Kidney (tissue), 14 donors: ENCODE data around the gene ATG4D. TPM values are rescaled to one million over a fixed set of nuclear protein-coding genes. Genes with fewer than 3 reads are reported as not detected.
A peak's percentile ranks its signal among the peaks of the same experiment; 100 is the strongest.

ENCODE experiments used
- DNase-seq, 5 donors: peaks; one replicate each; pipeline ENCODE4 v3.0.0-alpha.2; 2013 to 2020
- FAIRE-seq: peaks from 2 replicates; lab custom pipeline; 2012; peaks lifted over from hg19 to GRCh38; lab: Jason Lieb, UNC
- H3K27ac ChIP-seq, 2 donors: one replicate each; pipeline ENCODE4 v1.7.0; 2013; ENCODE audit warnings: low read depth in 2 of 2, low read length in 2 of 2, inconsistent platforms in 1 of 2
- H3K27me3 ChIP-seq: one replicate; pipeline ENCODE4 v1.7.1; 2013; ENCODE audit warnings: low read length, inconsistent platforms; ENCODE audit not compliant: control insufficient read depth, insufficient read depth
- H3K36me3 ChIP-seq, 3 donors: one replicate each; pipeline versions ENCODE4 v1.7.0 to v1.7.1; 2013; ENCODE audit warnings: low read length in 3 of 3, control low read depth in 1 of 3, inconsistent platforms in 1 of 3; ENCODE audit not compliant: insufficient read depth in 3 of 3, control insufficient read depth in 2 of 3
- H3K4me1 ChIP-seq, 3 donors: one replicate each; pipeline versions ENCODE4 v1.7.0 to v1.7.1; 2013; ENCODE audit warnings: low read length in 3 of 3, inconsistent platforms in 1 of 3, low read depth in 1 of 3; ENCODE audit not compliant: control insufficient read depth in 2 of 3, insufficient read depth in 2 of 3
- H3K4me3 ChIP-seq, 3 donors: one replicate each; pipeline versions ENCODE4 v1.7.0 to v1.8.1; 2013; ENCODE audit warnings: low read length in 3 of 3, control low read depth in 1 of 3, inconsistent platforms in 1 of 3
- H3K9ac ChIP-seq, 3 donors: one replicate each; pipeline versions ENCODE4 v1.7.0 to v1.7.1; 2013; ENCODE audit warnings: low read length in 3 of 3, control low read depth in 1 of 3, inconsistent platforms in 1 of 3
- H3K9me3 ChIP-seq, 3 donors: one replicate each; pipeline versions ENCODE4 v1.7.0 to v1.7.1; 2013; ENCODE audit warnings: low read length in 3 of 3, control low read depth in 1 of 3, inconsistent platforms in 1 of 3; ENCODE audit not compliant: control insufficient read depth in 2 of 3, insufficient read depth in 1 of 3
- CTCF ChIP-seq: IDR thresholded peaks from 3 replicates; pipeline ENCODE4 v1.5.1; 2012; ENCODE audit warnings: mild to moderate bottlenecking, moderate library complexity, borderline replicate concordance; ENCODE audit not compliant: insufficient read depth; ENCODE audit errors: extremely low read depth
- intact Hi-C: fragments of 100-400 bp; cut with DNase I; formaldehyde crosslinking; loops from one replicate; pipeline ENCODE4 v1.11.1; 2022
- polyA plus RNA-seq: library from polyadenylated mRNA; stranded (reverse); fragments of 350-450 nt; fragmentation: Illumina TruSeq; extraction: RNeasy Lipid Tissue Mini Kit (QIAGEN cat#74804); gene quantifications from one replicate; pipeline ENCODE4 v1.2.3, GENCODE V29; 2014; ENCODE audit warnings: low read depth, low replicate concordance; ENCODE audit not compliant: insufficient read depth
- total RNA-seq: library from RNA; stranded (reverse); fragmentation: NEBNext Ultra II Directional; extraction: Animal tissue kit (Norgen Biotek cat#: 25700); gene quantifications from one replicate; pipeline ENCODE4 v1.2.1, GENCODE V29; 2021
- donor health status: control.
- donor health status: control.
- donor health status: control.
- donor health status: control.
- donor health status: control.
- donor health status: DM: yes; HTN: yes; CAD: no.
- donor health status: Normal renal cell carcinoma (clear cell type).

The ATG4D gene
- total and polyA plus RNA-seq, 2 donors from 2014 or later: 32.7 to 91.7 TPM

- Histone ChIP-seq H3K27me3 (peaks cover 2% of the 10 kb centered on the region), H3K4me3 (no peak overlapping the region), H3K36me3 (no peaks in the 10 kb centered on the region), H3K27ac (no peak overlapping the region), H3K9me3 (no peaks in the 10 kb centered on the region), H3K9ac (no peak overlapping the region), H3K4me1 (no peaks in the 10 kb centered on the region)
- TF ChIP-seq CTCF: no peak
- peak in 2 of 5 donors; percentile 22 to 63 for DNase-seq
- no peak for FAIRE-seq
- intact Hi-C loops: no loop called here
Observed at GRCh38 chr19:10533646-10534386, 9.9 kb upstream of the ATG4D start.

GRCh38 chr19:10535613-10536012 lies 8.1 kb upstream of the ATG4D start:
- intact Hi-C loops: no loop called here
- H3K4me1 ChIP-seq: no peaks in the 10 kb centered on the region
- no peaks in the 10 kb centered on the region for H3K36me3 ChIP-seq
- no peaks in the 10 kb centered on the region for H3K9me3 ChIP-seq
- H3K27me3 ChIP-seq: peaks cover 2% of the 10 kb centered on the region
- TF ChIP-seq CTCF: no peak
- no peak overlapping the region for H3K9ac ChIP-seq
- H3K27ac ChIP-seq: no peak overlapping the region
- DNase-seq (no peak), FAIRE-seq (no peak)
- H3K4me3 ChIP-seq: no peak overlapping the region

GRCh38 chr19:10537668-10538067 lies 6.0 kb upstream of the ATG4D start:
- H3K27ac ChIP-seq: no peak overlapping the region
- FAIRE-seq (no peak), DNase-seq (no peak)
- no peak for TF ChIP-seq CTCF
- no peak overlapping the region for H3K4me3 ChIP-seq
- peaks cover 2% of the 10 kb centered on the region for H3K27me3 ChIP-seq
- intact Hi-C loops: no loop called here
- H3K9ac ChIP-seq: no peak overlapping the region
- H3K4me1 ChIP-seq: no peaks in the 10 kb centered on the region
- H3K9me3 ChIP-seq: no peaks in the 10 kb centered on the region
- no peaks in the 10 kb centered on the region for H3K36me3 ChIP-seq
